Effector memory CD8-positive, alpha-beta T cell (primary cell): ENCODE results near the gene HSPA14.

Experiments
- ATAC-seq: fragments of 150-1000 bp; cut with Tn5 transposase; replicated peaks from 2 replicates; pipeline ENCODE4 v1.10.0; 2021; ENCODE audit warnings: mild to moderate bottlenecking, moderate library complexity
- DNase-seq, 3 experiments: peaks; one replicate each; pipeline ENCODE4 v3.0.0; 2021
- H3K27ac Mint-ChIP-seq, 2 donors: one replicate each; pipeline ENCODE4 v1.8.0; 2022; ENCODE audit warnings: mild to moderate bottlenecking in 2 of 2, mixed read lengths in 2 of 2, moderate library complexity in 2 of 2
- H3K27me3 Mint-ChIP-seq, 2 donors: one replicate each; pipeline ENCODE4 v1.8.0; 2022; ENCODE audit warnings: mixed read lengths in 2 of 2
- H3K36me3 Mint-ChIP-seq: one replicate; pipeline ENCODE4 v1.8.0; 2022; ENCODE audit warnings: mild to moderate bottlenecking, moderate library complexity, mixed read lengths; ENCODE audit not compliant: insufficient read depth
- H3K4me1 Mint-ChIP-seq, 2 donors: one replicate each; pipeline ENCODE4 v1.8.0; 2022; ENCODE audit warnings: low read depth in 2 of 2, mixed read lengths in 2 of 2
- H3K4me3 Mint-ChIP-seq, 2 donors: one replicate each; pipeline ENCODE4 v1.8.0; 2022; ENCODE audit warnings: mild to moderate bottlenecking in 2 of 2, mixed read lengths in 2 of 2, moderate library complexity in 2 of 2
- H3K9me3 Mint-ChIP-seq, 2 donors: one replicate each; pipeline ENCODE4 v1.8.0; 2022; ENCODE audit warnings: mixed read lengths in 2 of 2

Gene HSPA14

GRCh38 chr10:14916600-14916999 lies 78.5 kb downstream of the HSPA14 start:
- Mint-ChIP-seq H3K9me3 (no peaks in the 10 kb centered on the region), H3K4me3 (no peak overlapping the region), H3K27ac (no peak overlapping the region), H3K27me3 (no peaks in the 10 kb centered on the region), H3K36me3 (peaks cover 62% of the 10 kb centered on the region), H3K4me1 (peaks cover 4 to 12% of the 10 kb centered on the region in 2 donors)
- DNase-seq, result no peak
- no peak for ATAC-seq

GRCh38 chr10:14917827-14918226 lies 79.7 kb downstream of the HSPA14 start:
- no peaks in the 10 kb centered on the region for H3K27me3 Mint-ChIP-seq

DNA sequence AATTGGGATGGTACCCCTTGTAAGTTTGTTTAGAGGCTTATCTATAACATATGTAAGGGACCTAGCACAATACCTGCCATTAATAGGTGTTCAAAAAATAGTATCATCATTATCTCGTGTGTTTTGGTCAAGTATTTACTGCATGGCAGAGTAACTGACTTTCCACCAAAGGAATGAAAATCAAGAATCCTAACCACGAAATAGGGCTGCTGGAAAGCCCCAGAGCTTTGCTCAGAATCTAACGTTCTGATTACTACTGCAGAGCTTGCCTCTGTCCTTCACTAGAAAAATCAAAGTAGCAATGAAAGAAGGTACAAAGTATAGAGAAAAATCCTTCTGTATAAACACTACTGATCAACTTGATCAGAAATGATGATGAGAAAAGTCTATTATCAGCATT lies 80.9 kb downstream of the HSPA14 start:
- peaks cover 6 to 15% of the 10 kb centered on the region in 2 donors for H3K4me1 Mint-ChIP-seq
- DNase-seq (no peak), ATAC-seq (no peak)
- peaks cover 65% of the 10 kb centered on the region for H3K36me3 Mint-ChIP-seq
- H3K9me3 Mint-ChIP-seq, result no peaks in the 10 kb centered on the region
- no peak overlapping the region for H3K4me3 Mint-ChIP-seq
- no peak overlapping the region for H3K27ac Mint-ChIP-seq
- no peaks in the 10 kb centered on the region for H3K27me3 Mint-ChIP-seq

More at GRCh38 chr10:14917827-14918226, 79.7 kb downstream of the HSPA14 start:
- DNase-seq (no peak), ATAC-seq (no peak)
- H3K9me3 Mint-ChIP-seq, result no peaks in the 10 kb centered on the region
- H3K27ac Mint-ChIP-seq, result no peak overlapping the region
- H3K36me3 Mint-ChIP-seq, result peaks cover 68% of the 10 kb centered on the region
- peaks cover 6 to 12% of the 10 kb centered on the region in 2 donors for H3K4me1 Mint-ChIP-seq
- H3K4me3 Mint-ChIP-seq, result no peak overlapping the region
